GM18526 (cell line): Measurements from ENCODE around the gene MPND.

ENCODE experiments used
- POLR2A ChIP-seq: IDR thresholded peaks from 3 replicates; pipeline ENCODE4 v1.6.1; 2011; ENCODE audit not compliant: insufficient read length; ENCODE audit errors: extremely low read depth

Gene MPND

GRCh38 chr19:4338441-4339355 is 4.7 kb upstream of the MPND start, which contains the start of gene STAP2:
TSS of gene STAP2 (minus strand) at chr19:4338827. CDS start at chr19:4338753, 74 bp downstream.
- TF ChIP-seq POLR2A: no peak

GRCh38 chr19:4342314-4342614 is 1.1 kb upstream of the MPND start:
- no peak for TF ChIP-seq POLR2A

GRCh38 chr19:4342615-4343369 is 570 bp upstream of the MPND start:
- peak; percentile 92 for TF ChIP-seq POLR2A

- no peak for TF ChIP-seq POLR2A
These were observed 2.1 kb downstream of the MPND start for GRCh38 chr19:4345342-4346019.

- no peak for TF ChIP-seq POLR2A
These were observed 2.6 kb downstream of the MPND start for GRCh38 chr19:4346020-4346383.

- no peak for TF ChIP-seq POLR2A
These were observed 4.2 kb downstream of the MPND start for GRCh38 chr19:4347521-4347920.

- no peak for TF ChIP-seq POLR2A
These were observed 6.7 kb downstream of the MPND start for GRCh38 chr19:4350111-4350510.

- TF ChIP-seq POLR2A: no peak
These were observed 7.4 kb downstream of the MPND start for GRCh38 chr19:4350726-4351125.

GRCh38 chr19:4352701-4353121 is 9.3 kb downstream of the MPND start:
- no peak for TF ChIP-seq POLR2A

GRCh38 chr19:4354282-4354681 is 10.9 kb downstream of the MPND start:
- no peak for TF ChIP-seq POLR2A

GRCh38 chr19:4354897-4355296 is 11.5 kb downstream of the MPND start:
- TF ChIP-seq POLR2A: no peak

GRCh38 chr19:4357095-4357797 is 13.9 kb downstream of the MPND start:
- TF ChIP-seq POLR2A: no peak

- no peak for TF ChIP-seq POLR2A
These were observed 14.6 kb downstream of the MPND start for GRCh38 chr19:4357921-4358326.

- TF ChIP-seq POLR2A: no peak
These were observed 15.6 kb downstream of the MPND start for GRCh38 chr19:4358709-4359626.
